ENCODE data around the gene RCC1. TPM values are rescaled to one million over a fixed set of nuclear protein-coding genes. Genes with fewer than 3 reads are reported as not detected.
"Not testable (repeated sequence)": the region's sequence is repeated elsewhere in the genome, so short reads cannot be mapped to it uniquely, and the experiment has no call there.

RCC1 gene
- total RNA-seq, 2 experiments from 2014 or later: 120 to 127 TPM

GRCh38 chr1:28573564-28573963 lies 67.7 kb downstream of the RCC1 start:
- CTCF ChIA-PET: no interaction called here
- POLR2A ChIA-PET: interaction anchor here (0.6 kb wide), 1 partner anchor 13 kb away, joined by 3 read pairs; no protein-coding TSS in a partner anchor

- ChIA-PET POLR2A (interaction anchor here (0.5 to 6.1 kb wide), 5 partner anchors 24 to 339 kb away, joined by 3 to 87 read pairs (median 4); partner anchors contain the start of genes RNU11 and TRNAU1AP), CTCF (interaction anchor here (0.6 to 1.4 kb wide), 3 partner anchors 25 to 159 kb away, joined by 3 to 4 read pairs (median 3); partner anchors contain the start of gene TRNAU1AP)
These were observed 71.3 kb downstream of the RCC1 start for GRCh38 chr1:28577052-28577678.

DNA sequence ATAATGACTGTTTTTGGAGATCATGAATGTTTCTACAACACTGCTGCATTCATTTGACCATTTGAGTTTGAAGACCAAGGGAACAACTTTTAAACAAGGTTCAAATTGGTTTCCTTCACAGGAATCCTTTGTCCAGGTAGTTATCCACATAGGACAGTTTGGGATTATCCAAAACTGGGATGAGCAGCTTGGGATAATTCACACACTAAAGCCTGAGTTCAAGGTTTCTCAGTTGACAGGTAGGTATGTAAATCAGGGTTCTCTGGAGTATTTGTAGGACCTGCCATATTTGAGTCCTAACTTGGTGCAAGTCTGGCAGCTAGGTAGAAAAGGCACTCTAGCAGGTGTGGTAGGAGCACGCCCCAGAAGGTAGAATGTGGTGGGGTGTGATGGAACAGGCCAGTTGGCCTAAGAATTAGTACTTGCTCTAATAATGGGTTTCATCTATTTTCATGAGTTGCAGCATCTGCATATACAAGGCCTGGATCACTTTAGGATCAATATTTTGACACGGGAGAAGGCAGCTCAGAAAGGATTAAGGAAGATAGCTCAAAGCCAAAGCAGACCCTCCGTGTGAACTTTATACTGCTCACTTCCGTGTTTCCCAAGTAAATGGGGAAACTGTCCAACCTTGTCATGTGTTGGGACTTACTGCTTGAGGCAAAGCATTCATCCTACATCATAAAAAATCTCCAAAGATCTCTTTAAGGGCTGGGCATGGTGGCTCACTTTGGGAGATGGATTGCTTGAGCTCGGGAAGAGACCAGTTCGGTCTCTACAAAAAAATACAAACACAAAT lies 72.1 kb downstream of the RCC1 start:
- ChIA-PET POLR2A (interaction anchor here (1.0 to 6.1 kb wide), 5 partner anchors 18 to 70 kb away, joined by 3 to 140 read pairs (median 5); partner anchors contain the start of genes RCC1, RNU11 and TRNAU1AP), CTCF (interaction anchor here (0.6 to 1.4 kb wide), 4 partner anchors 24 to 158 kb away, joined by 3 to 4 read pairs (median 3); partner anchors contain the start of gene TRNAU1AP)

- CTCF ChIA-PET: interaction anchor here (0.5 to 3.5 kb wide), 7 partner anchors 20 to 325 kb away, joined by 3 to 19 read pairs (median 3); partner anchors contain the start of gene TRNAU1AP
- POLR2A ChIA-PET: interaction anchor here (0.7 to 6.1 kb wide), 9 partner anchors 16 to 70 kb away, joined by 3 to 140 read pairs (median 7); partner anchors contain the start of genes RCC1, TAF12 and TRNAU1AP
These were observed 72.9 kb downstream of the RCC1 start for GRCh38 chr1:28578696-28579218.

DNA sequence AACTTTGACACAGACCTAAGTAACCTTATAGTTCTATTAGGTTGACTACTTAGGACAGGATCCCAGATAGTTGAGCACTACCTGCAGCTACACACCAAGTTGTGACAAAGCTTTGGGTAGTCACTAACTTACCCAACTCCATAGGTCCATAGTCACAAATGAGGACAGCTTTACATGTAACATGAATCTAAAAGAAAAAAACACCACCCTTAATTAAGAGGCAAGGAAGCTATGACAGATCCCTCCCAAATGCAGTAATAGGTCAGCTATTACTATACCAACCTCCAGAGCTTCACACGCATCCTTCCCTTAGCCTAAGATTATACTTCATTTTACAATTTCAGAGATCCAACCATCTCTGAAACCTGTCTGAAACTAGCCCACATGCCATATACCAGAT lies 73.6 kb downstream of the RCC1 start:
- CTCF ChIA-PET: interaction anchor here (0.5 to 3.5 kb wide), 6 partner anchors 21 to 326 kb away, joined by 3 to 19 read pairs (median 3); partner anchors contain the start of gene TRNAU1AP
- POLR2A ChIA-PET: interaction anchor here (0.6 to 6.1 kb wide), 9 partner anchors 17 to 346 kb away, joined by 3 to 140 read pairs (median 7); partner anchors contain the start of genes RCC1, TAF12 and TRNAU1AP

DNA sequence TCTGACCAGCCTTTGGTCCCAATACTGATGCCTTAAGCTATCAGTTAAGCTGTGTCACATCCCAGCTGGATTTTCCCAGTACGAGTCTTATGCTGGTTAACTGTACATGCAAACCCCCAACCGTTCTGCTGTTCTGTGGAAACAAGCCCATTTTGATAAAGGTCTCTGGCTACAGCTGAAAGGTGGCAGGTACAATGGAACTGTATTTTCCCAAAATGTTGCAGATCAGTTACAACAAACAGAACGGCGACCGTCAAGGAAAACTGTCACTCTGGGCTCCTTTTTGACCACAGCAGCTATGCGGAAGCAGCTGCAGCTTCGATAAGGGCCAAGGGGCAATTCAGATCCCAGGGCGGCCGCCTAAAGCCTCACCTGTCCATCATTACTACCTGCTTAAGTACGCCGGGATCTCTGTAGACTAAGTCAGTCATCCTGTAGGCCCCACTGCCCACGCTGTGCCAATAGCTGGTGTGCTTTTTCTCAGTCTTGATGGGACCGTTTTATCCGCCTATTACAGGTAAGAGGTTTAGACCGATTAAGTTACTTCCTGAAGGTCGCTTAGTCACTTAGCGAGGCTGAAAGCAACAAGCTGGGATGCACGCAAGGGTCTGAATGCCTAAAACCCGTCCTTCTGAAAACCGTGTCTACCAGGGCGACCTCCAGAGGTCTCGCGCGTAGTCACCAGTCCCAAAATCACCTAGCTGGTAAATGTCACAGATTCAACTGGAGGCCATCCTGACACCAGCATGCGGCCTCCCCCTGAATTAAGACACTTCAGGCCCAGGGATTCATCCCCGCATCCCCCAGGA lies 75.1 kb downstream of the RCC1 start:
- ChIA-PET POLR2A (interaction anchor here (0.5 to 6.1 kb wide), 25 partner anchors 11 to 1112 kb away, joined by 3 to 140 read pairs (median 5); partner anchors contain the start of genes GMEB1, MED18, RAB42 and RCC1), CTCF (interaction anchor here (0.6 to 3.5 kb wide), 6 partner anchors 17 to 200 kb away, joined by 3 to 19 read pairs (median 3); partner anchors contain the start of gene TRNAU1AP)

GRCh38 chr1:28581531-28582247 lies 75.8 kb downstream of the RCC1 start:
- POLR2A ChIA-PET: interaction anchor here (0.5 to 6.1 kb wide), 26 partner anchors 9 to 1113 kb away, joined by 3 to 140 read pairs (median 5); partner anchors contain the start of genes ATP5IF1, GMEB1, MED18 and RAB42
- CTCF ChIA-PET: interaction anchor here (0.6 to 3.5 kb wide), 5 partner anchors 29 to 201 kb away, joined by 3 to 19 read pairs (median 3); partner anchors contain the start of genes TRNAU1AP and YTHDF2

DNA sequence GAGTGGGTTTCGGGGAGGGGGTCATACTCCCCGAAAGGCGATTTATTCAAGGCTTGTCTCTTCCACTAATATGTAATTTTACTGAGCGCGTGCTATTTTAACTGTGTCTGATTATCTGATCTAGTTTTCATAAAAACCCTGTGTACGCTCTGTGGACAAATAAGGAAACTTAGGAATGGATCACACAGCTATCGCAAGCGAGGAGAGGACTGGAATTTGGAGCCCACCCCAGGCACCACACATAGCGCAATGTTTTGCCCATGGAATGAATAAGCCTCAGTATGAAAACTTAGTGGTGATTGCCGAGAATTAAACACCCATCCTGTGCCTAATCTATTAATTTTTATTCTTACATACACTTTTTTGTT lies 76.4 kb downstream of the RCC1 start:
- CTCF ChIA-PET: interaction anchor here (0.8 to 3.5 kb wide), 3 partner anchors 29 to 154 kb away, joined by 3 to 19 read pairs (median 4); partner anchors contain the start of genes TRNAU1AP and YTHDF2
- POLR2A ChIA-PET: interaction anchor here (0.6 to 6.1 kb wide), 19 partner anchors 8 to 347 kb away, joined by 3 to 140 read pairs (median 6); partner anchors contain the start of genes ATP5IF1, GMEB1, RAB42 and RCC1

GRCh38 chr1:28586585-28587391 lies 80.9 kb downstream of the RCC1 start:
- POLR2A ChIA-PET: interaction anchor here (0.6 kb wide), 1 partner anchor 13 kb away, joined by 3 read pairs; no protein-coding TSS in a partner anchor

More at GRCh38 chr1:28586585-28587391, 80.9 kb downstream of the RCC1 start:
- CTCF ChIA-PET: not testable (repeated sequence)

Other genes starting within 250 kb of the RCC1 start
- gene SESN2, start 246.5 kb upstream of the RCC1 start, total RNA-seq: 10 to 100 TPM; 22.8 to 23.3 TPM
- gene MED18, start 177.0 kb upstream of the RCC1 start, total RNA-seq: 10 to 100 TPM; 17.7 to 21.0 TPM
- gene PHACTR4, start 136.3 kb upstream of the RCC1 start, total RNA-seq: 10 to 100 TPM; 23.0 to 24.3 TPM
- 10 to 100 TPM; 40.9 to 42.9 TPM for gene TRNAU1AP, start 47.0 kb downstream of the RCC1 start, total RNA-seq
- not detected for gene RAB42, start 86.2 kb downstream of the RCC1 start, total RNA-seq
- gene TAF12, start 137.0 kb downstream of the RCC1 start, total RNA-seq: 10 to 100 TPM; 31.0 to 31.2 TPM
- gene RNU11, start 142.6 kb downstream of the RCC1 start, total RNA-seq: not detected
- gene GMEB1, start 162.7 kb downstream of the RCC1 start, total RNA-seq: 10 to 100 TPM; 21.4 to 21.8 TPM
- gene YTHDF2, start 230.9 kb downstream of the RCC1 start, total RNA-seq: 10 to 100 TPM; 88.6 to 91.0 TPM

Data from activated CD8-positive, alpha-beta memory T cell treated with anti-CD3 and anti-CD28 coated beads for 36 hours (primary cell).